GM10847 (cell line): Measurements from ENCODE around the gene MSH5.
A peak's percentile ranks its signal among the peaks of the same experiment; 100 is the strongest.

Source experiments
- POLR2A ChIP-seq: IDR thresholded peaks from 2 replicates; pipeline ENCODE4 v1.6.1; 2011; ENCODE audit not compliant: insufficient read length; ENCODE audit errors: extremely low read depth

The MSH5 gene

DNA sequence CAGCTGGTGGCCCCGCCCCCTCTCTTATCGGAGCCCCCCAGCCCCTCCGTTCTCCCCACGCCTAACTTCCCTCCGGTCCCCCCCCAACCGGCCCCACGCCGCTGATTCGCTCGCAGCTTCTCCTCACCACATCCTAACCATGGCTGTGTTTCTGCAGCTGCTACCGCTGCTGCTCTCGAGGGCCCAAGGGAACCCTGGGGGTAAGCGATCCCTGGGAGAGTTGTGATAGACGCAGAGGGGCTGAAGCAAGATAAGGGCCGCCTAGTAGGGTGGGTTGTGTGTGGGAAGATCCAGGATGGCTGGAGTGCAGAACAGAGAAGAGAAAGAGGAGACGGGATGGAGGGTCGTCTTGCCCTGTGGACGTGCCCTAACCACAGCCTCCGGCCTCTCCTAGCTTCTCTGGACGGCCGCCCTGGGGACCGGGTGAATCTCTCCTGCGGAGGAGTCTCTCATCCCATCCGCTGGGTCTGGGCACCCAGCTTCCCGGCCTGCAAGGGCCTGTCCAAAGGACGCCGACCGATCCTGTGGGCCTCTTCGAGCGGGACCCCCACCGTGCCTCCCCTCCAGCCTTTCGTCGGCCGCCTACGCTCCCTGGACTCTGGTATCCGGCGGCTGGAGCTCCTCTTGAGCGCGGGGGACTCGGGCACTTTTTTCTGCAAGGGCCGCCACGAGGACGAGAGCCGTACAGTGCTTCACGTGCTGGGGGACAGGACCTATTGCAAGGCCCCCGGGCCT, 16.4 kb upstream of the MSH5 start, which contains the start of gene MPIG6B:
Gene MPIG6B, plus strand, starts transcription at position 129 of the 735 bp plus-strand sequence. Its CDS starts 11 bp downstream, at position 140.
- TF ChIP-seq POLR2A, result no peak

DNA sequence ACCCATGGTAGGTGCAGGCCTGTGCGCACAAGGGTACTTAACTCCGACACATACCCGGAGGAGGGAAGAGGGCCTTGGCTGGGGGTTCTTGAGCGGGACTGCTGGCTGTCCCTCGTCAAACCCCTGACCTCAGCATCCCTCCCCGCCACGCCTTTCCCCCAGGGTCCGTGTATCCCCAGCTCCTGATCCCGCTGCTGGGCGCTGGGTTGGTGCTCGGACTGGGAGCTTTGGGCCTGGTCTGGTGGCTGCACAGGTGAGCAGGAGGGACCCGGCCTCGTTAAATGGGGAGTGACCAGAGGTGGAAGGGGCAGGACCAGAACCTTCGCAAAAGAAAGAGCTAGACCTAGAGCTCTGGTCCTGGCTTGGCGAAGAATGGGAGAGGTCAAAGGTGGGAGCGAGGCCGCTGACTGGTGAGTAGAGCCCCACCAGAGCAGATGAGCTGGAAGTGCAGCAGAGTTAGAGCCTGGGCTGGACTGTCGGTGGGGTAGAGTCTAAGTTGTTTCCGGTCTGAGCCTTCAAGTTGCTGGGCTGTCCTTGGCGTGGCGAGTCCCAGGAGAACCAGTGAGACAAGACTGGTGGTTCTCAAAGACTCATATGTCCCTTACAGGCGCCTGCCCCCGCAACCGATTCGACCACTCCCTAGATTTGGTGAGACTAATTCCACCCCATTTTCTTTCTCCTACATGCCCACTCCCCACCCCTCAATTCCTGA, 15.7 kb upstream of the MSH5 start:
- TF ChIP-seq POLR2A, result no peak

DNA sequence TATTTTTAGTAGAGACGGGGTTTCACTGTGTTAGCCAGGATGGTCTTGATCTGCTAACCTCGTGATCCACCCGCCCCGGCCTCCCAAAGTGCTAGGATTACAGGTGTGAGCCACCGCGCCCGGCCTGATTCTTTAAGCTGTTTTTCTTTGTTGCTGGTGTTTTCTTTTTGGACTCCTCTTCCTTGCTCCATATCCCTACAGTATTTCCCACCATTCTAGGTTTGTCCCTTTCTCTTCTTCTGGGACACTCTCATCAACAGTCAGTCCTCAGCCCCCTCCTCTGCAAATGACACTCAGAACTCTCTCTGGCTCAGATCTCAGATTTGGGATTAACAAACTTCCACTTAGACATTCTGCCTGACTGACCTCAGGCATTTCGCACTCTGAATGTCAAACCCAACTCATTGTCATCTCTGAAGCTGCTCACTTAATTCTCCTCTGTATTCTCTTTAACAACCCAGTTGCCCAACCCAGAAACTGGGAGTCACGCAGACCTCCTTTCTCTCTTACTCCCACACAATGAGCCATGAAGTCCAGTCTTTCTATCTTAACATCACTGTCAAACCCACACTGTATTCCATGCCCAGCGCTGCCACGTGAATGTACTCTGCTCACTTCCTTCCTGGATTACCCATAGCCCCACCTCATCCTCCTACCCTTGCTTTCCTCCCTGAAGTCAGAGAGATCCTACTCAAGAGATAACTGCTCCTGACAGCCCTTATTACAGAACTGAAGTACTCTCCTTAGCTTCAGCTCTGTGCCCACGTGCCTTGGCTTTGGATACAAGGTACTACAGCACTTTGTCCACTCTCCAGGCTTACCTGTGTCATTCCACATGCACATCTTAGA, 14.1 kb upstream of the MSH5 start:
- TF ChIP-seq POLR2A, result no peak

DNA sequence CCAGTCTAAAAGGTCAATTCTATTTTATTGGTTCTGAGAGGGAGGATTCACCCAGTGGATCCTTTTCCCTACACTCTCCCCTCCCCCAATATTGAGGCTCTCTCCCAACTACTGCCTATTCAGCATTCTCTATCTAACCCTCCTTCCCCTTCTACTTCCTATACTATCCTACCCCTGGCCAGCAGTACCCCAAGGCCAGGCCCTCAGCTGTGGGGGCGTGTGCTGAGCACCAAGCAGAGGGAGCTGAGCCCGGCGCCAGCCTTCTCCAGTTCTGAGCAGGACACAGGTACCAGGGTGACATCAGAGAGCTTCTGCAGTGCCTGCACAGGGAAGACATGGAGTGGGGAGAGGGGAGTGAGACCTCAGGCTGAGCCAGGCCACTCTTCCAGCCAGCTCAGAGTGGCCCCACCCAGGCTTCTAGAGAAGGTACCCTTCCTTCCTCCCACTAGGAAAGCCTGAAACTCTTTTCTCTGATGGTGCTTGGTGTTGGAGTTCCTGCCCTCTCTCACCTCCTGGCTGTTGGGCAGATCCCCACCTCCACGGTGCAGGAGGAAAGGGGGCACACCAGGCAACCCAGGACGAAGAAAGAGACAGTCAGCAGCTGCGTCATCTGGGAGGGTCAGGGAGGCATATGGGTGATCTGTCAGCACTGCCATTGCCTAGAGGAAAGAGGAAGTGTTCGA, 12.6 kb upstream of the MSH5 start:
- TF ChIP-seq POLR2A, result no peak

DNA sequence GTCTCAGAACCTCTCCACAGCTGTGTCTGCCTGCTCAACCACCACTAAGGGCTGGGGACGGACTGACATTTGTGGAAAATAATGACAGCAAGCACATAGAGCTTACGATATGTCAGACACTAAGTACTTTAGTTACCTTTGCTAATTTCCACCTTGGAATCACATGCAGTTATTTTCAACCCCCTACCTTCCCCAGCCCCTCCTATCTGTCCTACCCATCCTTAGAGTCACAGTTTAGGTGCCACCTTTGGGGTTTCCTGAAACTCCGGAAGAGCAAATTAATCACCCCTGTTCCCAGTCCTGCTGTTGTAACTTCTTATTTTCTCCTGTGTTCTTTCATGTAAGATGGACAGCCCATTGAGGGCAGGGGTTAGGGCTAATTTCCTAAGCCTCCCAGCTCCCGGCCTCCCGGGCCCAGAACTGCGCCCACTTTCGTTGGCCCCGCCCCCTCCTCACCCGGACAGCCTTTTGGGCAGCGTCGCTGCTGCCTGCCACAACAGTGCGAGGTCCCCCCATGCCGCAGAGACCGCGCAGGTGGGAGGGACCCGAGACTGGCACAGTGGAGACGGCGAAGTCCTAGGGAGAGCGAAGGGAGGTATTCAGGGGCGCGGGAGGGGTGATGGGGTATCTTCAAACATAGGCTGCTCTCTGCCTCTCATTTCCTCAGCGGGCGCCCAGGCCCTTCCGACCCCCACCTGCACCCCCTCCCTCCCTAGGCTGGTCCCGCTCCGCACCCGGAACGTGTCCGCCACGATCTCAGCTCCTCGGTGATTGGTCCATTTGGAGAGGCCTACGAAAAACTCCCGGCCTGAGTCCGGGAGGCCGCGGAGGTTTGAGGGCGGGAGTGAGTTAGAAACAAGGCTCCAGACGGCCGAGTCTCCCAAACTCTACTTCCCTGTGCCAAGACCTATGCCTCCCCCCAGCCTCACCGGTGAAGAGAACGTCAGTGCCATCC, 11.8 kb upstream of the MSH5 start:
- no peak for TF ChIP-seq POLR2A

DNA sequence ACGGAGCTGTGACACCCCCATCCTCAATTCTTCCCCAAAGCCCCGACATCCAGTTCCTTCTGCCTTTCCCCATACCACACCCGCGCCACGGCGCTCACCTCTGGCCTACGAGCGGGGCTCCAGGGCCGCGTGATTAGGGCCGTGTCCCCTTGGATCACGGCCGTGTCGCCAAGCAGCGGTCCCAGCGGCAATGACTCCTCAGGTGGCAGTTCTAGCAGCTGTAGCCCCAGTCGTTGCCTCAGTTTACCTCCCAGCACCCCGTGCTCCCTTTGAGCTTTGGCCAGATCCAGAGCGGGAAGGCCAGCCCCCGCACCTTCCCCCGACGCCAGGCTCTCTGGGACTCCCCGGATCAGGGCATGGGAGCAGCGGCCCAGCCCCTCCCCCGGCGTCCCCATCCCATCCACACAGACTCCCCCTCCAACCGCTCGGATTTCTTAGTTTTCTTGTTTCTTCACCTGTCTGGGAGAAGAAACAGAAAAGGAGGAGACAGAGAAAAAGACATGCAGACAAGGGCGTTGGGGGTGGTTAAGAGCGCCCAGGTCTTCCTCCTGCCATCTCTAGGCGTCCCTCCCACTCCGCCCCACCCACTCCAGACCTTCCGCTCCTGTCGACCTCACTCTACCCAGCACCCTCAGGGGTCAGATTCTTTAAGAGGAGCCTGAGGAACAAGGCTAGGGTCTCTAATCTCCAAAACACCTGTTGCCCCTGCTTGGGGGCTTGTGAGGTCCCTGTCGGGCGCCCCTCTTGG, 10.9 kb upstream of the MSH5 start, which contains the start of gene DDAH2:
Gene DDAH2, minus strand, starts transcription at position 533 of the 748 bp plus-strand sequence. Its CDS starts 138 bp downstream, at position 395.
- no peak for TF ChIP-seq POLR2A

DNA sequence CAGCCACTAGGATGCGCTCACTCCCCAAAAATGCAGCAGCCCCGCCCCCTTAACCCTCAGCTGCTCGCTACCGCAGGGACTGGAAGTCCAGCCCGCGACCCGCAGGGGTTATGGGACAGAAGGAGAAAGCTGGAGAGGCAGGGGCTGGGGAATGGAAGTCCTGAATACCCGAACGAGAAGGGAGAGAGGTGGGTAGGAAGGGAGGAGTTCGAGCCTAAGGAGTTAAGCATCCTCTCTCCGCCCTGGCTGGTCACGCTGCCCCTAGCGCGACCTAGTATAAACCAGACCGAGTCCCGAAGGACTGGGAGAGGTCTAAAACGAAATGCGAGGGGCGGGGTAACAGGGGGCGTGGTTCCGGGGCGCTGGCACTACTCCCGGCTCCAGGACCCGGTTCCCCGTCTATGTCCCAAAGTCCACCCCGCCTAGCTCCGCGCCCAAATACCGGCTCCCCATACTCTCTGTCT, 10.3 kb upstream of the MSH5 start:
- no peak for TF ChIP-seq POLR2A

DNA sequence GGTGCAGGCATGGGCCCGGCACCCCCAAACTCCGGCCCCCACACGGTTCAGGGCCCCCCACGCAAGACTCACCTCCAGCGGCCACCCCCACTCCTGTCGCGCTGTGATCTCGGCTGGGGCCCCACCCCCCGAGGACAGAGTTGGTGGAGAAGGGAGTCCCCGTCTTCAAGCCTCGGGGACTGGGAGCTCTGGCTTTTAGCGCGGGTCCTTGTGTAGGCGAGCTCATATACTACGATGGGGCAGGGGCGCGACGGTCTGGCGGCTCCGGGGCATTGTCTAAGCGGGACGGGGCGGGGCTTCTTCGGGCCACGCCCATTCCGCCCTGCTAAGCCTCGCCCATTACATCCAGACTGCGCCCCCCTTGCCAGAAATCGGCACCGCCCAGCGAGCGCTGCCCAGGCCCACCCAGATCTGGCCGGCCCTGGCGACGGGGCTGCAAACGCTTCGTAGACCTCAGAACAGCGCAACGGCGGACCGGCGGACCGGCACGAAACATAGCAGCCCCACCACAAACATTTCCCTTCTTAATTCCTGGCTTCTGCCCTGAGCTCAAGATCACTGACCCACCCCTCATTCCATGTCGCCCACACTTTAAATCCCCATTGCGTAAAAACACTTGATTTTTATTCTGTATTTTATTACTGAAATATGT, 9.7 kb upstream of the MSH5 start:
- TF ChIP-seq POLR2A, result peak; percentile 31

DNA sequence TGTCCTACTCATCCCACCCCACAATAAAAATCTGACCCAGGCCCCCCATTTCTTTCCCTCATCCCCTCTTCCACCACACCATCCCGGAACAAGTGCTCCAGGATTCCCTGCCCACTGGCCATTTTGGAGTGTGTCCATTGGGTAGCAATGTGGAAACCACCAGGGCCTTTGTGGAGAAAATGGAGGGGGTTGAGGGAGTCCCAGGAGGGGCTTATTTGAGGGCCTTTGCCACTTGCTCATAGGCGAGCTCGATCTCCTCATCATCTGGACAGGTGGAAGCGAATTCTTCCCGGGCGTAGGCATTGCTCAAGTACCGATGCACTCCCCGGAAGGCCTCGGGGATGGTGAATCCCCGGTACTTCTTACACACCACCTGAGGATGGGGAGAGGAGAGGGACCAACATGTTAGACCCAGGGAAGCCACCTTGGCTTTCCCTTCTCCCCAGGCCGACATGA, 9.1 kb upstream of the MSH5 start:
- TF ChIP-seq POLR2A, result no peak

DNA sequence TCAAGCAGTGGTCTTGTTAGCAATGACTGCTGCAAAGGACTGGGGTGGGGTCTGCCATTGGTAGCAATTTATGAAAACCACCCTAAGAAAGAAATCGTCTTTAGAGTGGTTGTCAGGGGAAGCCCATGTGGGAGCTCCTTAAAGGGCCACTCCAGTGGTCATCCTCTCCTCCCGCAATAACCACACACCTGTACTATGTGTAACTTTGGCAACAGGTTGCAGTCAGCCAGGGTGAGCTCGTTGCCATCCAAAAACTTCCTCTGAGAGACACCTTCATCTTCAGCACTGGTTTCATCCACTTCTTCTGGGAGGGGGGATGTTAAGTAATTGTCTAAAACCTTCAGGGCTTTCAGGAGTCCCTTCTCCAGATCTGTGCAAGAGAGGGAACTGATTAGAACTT, 7.8 kb upstream of the MSH5 start:
- no peak for TF ChIP-seq POLR2A

DNA sequence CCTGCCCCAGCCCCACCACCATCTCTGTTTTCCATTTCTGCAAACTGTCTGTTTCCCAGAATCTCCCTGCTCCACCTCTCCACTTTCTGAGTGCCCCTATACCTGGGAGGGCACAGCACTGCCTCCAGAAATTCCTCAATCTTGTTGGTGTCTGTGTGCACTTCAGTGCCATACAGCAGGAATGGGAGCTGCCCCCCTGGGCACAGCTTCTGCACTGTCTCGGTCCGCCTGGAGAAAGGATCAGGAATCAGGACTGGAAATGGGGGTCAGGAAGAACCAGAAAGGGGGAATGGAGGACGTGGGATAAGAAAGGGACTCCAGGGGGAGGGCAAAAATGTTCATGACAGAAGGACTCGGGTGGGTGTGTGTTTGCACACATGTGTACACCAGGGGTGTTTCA, 6.1 kb upstream of the MSH5 start:
- TF ChIP-seq POLR2A, result no peak

DNA sequence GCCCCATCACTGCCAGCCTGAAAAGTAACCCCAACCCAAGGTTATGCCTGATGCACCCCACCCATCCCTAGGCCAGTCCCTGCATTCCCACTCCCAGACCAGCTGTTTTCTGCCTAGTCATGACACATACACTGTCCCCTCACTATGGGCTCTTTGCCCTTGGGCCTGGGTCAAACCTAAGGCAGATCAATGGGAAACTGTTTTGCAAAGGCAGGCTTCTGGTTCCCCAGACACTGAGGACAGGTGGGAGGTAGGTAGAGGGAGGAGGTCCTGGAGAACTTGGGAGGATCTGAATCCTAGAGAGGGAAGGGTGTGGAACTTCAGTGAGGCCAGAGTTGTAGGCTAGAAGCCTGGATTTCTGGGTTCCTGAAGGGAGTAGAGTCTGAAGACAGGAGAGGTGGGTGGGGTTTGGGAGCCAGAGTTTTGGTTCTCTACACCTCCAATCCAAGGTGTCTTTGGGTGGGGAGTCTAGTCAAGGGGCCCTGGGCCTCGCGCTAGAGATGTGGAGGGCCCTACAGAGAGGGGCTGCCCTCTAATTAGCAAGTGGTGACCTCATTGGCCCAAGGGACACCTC, 5.5 kb upstream of the MSH5 start:
- TF ChIP-seq POLR2A, result no peak
